ENCODE data around the gene LAIR2.

GRCh38 chr19:54473892-54474372 is 28.7 kb upstream of the LAIR2 start:
- no peak for TF ChIP-seq EZH2 (IDR thresholded peaks at IDR 0.05)
- no peak for TF ChIP-seq CTCF (IDR thresholded peaks at IDR 0.05)
- no peak for TF ChIP-seq EZH2phosphoT487 (IDR thresholded peaks at IDR 0.05)

Data from neural progenitor cell (in vitro differentiated cells).